ENCODE results near the gene ARG1. TPM values are rescaled to one million over a fixed set of nuclear protein-coding genes. Genes with fewer than 3 reads are reported as not detected.

The ARG1 gene
- total and polyA plus RNA-seq, 4 donors, result 238 to 1,194 (median 883) TPM

GRCh38 chr6:131615275-131615674 is 42.2 kb downstream of the ARG1 start:
- H3K4me1 ChIP-seq (ENCODE audit: control insufficient read depth in 4 of 4, insufficient read depth in 4 of 4, low read length in 3 of 4), result peaks cover 0 to 4% (median 0%) of the 10 kb centered on the region in 4 donors
- no peaks in the 10 kb centered on the region for H3K9me3 ChIP-seq (ENCODE audit: control insufficient read depth in 4 of 4, low read length in 3 of 4)
- H3K27ac ChIP-seq (ENCODE audit: low read depth in 1 of 2, low read length in 2 of 2), result no peak overlapping the region
- DNase-seq (ENCODE audit: low spot score), result no peak
- peaks cover 6 to 59% (median 52%) of the 10 kb centered on the region in 4 donors for H3K36me3 ChIP-seq (ENCODE audit: control insufficient read depth in 4 of 4, insufficient read depth in 3 of 4, low read depth in 1 of 4, low read length in 3 of 4)
- 92% methylated on average over 4 of the region's 4 CpGs for WGBS
- TF ChIP-seq FOXA2 (IDR thresholded peaks at IDR 0.05) (no peak), ATF3 (IDR thresholded peaks at IDR 0.05) (no peak), RAD21 (IDR thresholded peaks at IDR 0.05) (no peak), HNF4G (IDR thresholded peaks at IDR 0.05) (no peak)
- TF ChIP-seq, protein P1, sequence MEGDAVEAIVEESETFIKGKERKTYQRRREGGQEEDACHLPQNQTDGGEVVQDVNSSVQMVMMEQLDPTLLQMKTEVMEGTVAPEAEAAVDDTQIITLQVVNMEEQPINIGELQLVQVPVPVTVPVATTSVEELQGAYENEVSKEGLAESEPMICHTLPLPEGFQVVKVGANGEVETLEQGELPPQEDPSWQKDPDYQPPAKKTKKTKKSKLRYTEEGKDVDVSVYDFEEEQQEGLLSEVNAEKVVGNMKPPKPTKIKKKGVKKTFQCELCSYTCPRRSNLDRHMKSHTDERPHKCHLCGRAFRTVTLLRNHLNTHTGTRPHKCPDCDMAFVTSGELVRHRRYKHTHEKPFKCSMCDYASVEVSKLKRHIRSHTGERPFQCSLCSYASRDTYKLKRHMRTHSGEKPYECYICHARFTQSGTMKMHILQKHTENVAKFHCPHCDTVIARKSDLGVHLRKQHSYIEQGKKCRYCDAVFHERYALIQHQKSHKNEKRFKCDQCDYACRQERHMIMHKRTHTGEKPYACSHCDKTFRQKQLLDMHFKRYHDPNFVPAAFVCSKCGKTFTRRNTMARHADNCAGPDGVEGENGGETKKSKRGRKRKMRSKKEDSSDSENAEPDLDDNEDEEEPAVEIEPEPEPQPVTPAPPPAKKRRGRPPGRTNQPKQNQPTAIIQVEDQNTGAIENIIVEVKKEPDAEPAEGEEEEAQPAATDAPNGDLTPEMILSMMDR (IDR thresholded peaks at IDR 0.05; ENCODE audit: low read depth, low read length, missing input control), result no peak
- TF ChIP-seq, protein P2, sequence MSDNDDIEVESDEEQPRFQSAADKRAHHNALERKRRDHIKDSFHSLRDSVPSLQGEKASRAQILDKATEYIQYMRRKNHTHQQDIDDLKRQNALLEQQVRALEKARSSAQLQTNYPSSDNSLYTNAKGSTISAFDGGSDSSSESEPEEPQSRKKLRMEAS (IDR thresholded peaks at IDR 0.05), result no peak
- no peak overlapping the region for H3K9ac ChIP-seq (ENCODE audit: low read depth in 1 of 2, low read length in 2 of 2)
- no peak overlapping the region for H3K4me3 ChIP-seq (ENCODE audit: low read depth in 1 of 3, low read length in 3 of 3)
- H3K27me3 ChIP-seq (ENCODE audit: control insufficient read depth in 4 of 4, insufficient read depth in 4 of 4, low read length in 3 of 4), result no peaks in the 10 kb centered on the region

GRCh38 chr6:131627724-131628682 is 55.0 kb downstream of the ARG1 start, which contains the start of gene MED23:
MED23 (minus strand) TSS chr6:131628242; CDS start chr6:131628049, 193 bp downstream.
- Histone ChIP-seq H3K9ac (ENCODE audit: low read depth in 1 of 2, low read length in 2 of 2) (peak within 1 kb of the TSS; percentile 51 to 86), H3K36me3 (ENCODE audit: control insufficient read depth in 4 of 4, insufficient read depth in 3 of 4, low read depth in 1 of 4, low read length in 3 of 4) (peaks cover 0 to 19% (median 13%) of the 10 kb centered on the region in 4 donors), H3K27me3 (ENCODE audit: control insufficient read depth in 4 of 4, insufficient read depth in 4 of 4, low read length in 3 of 4) (no peaks in the 10 kb centered on the region), H3K4me3 (ENCODE audit: low read depth in 1 of 3, low read length in 3 of 3) (peak within 1 kb of the TSS; percentile 71 to 90 (median 84)), H3K4me1 (ENCODE audit: control insufficient read depth in 4 of 4, insufficient read depth in 4 of 4, low read length in 3 of 4) (peaks cover 0 to 15% (median 13%) of the 10 kb centered on the region in 4 donors), H3K27ac (ENCODE audit: low read depth in 1 of 2, low read length in 2 of 2) (peak within 1 kb of the TSS; percentile 19 to 30), H3K9me3 (ENCODE audit: control insufficient read depth in 4 of 4, low read length in 3 of 4) (no peaks in the 10 kb centered on the region)
- peak; percentile 98 for DNase-seq (ENCODE audit: low spot score)
- TF ChIP-seq, protein P1 (IDR thresholded peaks at IDR 0.05; ENCODE audit: low read depth, low read length, missing input control), result peak; percentile 94
- TF ChIP-seq, protein P2 (IDR thresholded peaks at IDR 0.05), result peak; percentile 84
- peak; percentile 92 for TF ChIP-seq YY1 (IDR thresholded peaks at IDR 0.05)
- peak; percentile 83 for TF ChIP-seq FOXA1 (IDR thresholded peaks at IDR 0.05)
- peak; percentile 7 for TF ChIP-seq FOXA2 (IDR thresholded peaks at IDR 0.05)
- peak; percentile 82 for TF ChIP-seq REST (IDR thresholded peaks at IDR 0.05)
- TF ChIP-seq, protein P3, sequence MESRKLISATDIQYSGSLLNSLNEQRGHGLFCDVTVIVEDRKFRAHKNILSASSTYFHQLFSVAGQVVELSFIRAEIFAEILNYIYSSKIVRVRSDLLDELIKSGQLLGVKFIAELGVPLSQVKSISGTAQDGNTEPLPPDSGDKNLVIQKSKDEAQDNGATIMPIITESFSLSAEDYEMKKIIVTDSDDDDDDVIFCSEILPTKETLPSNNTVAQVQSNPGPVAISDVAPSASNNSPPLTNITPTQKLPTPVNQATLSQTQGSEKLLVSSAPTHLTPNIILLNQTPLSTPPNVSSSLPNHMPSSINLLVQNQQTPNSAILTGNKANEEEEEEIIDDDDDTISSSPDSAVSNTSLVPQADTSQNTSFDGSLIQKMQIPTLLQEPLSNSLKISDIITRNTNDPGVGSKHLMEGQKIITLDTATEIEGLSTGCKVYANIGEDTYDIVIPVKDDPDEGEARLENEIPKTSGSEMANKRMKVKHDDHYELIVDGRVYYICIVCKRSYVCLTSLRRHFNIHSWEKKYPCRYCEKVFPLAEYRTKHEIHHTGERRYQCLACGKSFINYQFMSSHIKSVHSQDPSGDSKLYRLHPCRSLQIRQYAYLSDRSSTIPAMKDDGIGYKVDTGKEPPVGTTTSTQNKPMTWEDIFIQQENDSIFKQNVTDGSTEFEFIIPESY (IDR thresholded peaks at IDR 0.05), result peak; percentile 91
- TF ChIP-seq NR2F2 (IDR thresholded peaks at IDR 0.05), result peak; percentile 87
- peak; percentile 53 to 63 for TF ChIP-seq EGR1 (IDR thresholded peaks at IDR 0.05; ENCODE audit: low read depth in 2 of 2)
- peak; percentile 83 for TF ChIP-seq SP1 (IDR thresholded peaks at IDR 0.05)
- peak; percentile 65 for TF ChIP-seq HNF4G (IDR thresholded peaks at IDR 0.05)
- TF ChIP-seq TAF1 (conservative IDR thresholded peaks at IDR 0.05), result peak; percentile 80
- peak; percentile 75 for TF ChIP-seq ATF3 (IDR thresholded peaks at IDR 0.05)
- peak; percentile 95 to 97 for TF ChIP-seq RAD21 (IDR thresholded peaks at IDR 0.05)
- TF ChIP-seq HNF4A (conservative IDR thresholded peaks at IDR 0.05), result peak; percentile 66 to 79
- TF ChIP-seq JUND (IDR thresholded peaks at IDR 0.05), result peak; percentile 60 to 80
- TF ChIP-seq GABPA (IDR thresholded peaks at IDR 0.05 in 1 of 2, conservative IDR thresholded peaks at IDR 0.05 in 1 of 2), result peak; percentile 94 to 98
- peak; percentile 45 to 84 for TF ChIP-seq RXRA (IDR thresholded peaks at IDR 0.05)
- under 1% methylated on average over 53 of the region's 53 CpGs for WGBS

Data from liver (tissue), 9 donors.